Endothelial cell of umbilical vein (primary cell): ENCODE measurements around the gene HUNK.
"Not testable (repeated sequence)": the region's sequence is repeated elsewhere in the genome, so short reads cannot be mapped to it uniquely, and the experiment has no call there.

ENCODE experiments used
- JUN ChIP-seq: IDR thresholded peaks from 2 replicates; pipeline ENCODE4 v1.6.1; 2011; ENCODE audit warnings: borderline replicate concordance, low read depth; ENCODE audit not compliant: insufficient read length, insufficient read depth
- POLR2AphosphoS5 ChIP-seq: IDR thresholded peaks from 2 replicates; pipeline ENCODE4 v1.6.1; 2012; ENCODE audit warnings: low read depth, mild to moderate bottlenecking, control low read depth, low read length, moderate library complexity; ENCODE audit not compliant: insufficient read depth
- TF ChIP-seq, protein P1 (sequence below): IDR thresholded peaks from 2 replicates; pipeline ENCODE4 v1.6.1; 2011; ENCODE audit not compliant: insufficient read depth, insufficient read length
- TF ChIP-seq, protein P2 (sequence below), 2 donors: IDR thresholded peaks; 1 replicate in 1 of 2; 2 replicates in 1 of 2; pipeline ENCODE4 v1.5.1; 2011; ENCODE audit warnings: low read length in 2 of 2, mild to moderate bottlenecking in 2 of 2, moderate library complexity in 2 of 2, control low read depth in 1 of 2, inconsistent platforms in 1 of 2, low read depth in 1 of 2; ENCODE audit not compliant: insufficient read depth in 1 of 2; ENCODE audit errors: extremely low read depth in 1 of 2

GRCh38 chr21:32038751-32039150 lies 165.9 kb downstream of the HUNK start:
- TF ChIP-seq, protein P1, sequence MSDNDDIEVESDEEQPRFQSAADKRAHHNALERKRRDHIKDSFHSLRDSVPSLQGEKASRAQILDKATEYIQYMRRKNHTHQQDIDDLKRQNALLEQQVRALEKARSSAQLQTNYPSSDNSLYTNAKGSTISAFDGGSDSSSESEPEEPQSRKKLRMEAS = not testable (repeated sequence)
- TF ChIP-seq POLR2AphosphoS5, JUN: not testable (repeated sequence)
- TF ChIP-seq, protein P2, sequence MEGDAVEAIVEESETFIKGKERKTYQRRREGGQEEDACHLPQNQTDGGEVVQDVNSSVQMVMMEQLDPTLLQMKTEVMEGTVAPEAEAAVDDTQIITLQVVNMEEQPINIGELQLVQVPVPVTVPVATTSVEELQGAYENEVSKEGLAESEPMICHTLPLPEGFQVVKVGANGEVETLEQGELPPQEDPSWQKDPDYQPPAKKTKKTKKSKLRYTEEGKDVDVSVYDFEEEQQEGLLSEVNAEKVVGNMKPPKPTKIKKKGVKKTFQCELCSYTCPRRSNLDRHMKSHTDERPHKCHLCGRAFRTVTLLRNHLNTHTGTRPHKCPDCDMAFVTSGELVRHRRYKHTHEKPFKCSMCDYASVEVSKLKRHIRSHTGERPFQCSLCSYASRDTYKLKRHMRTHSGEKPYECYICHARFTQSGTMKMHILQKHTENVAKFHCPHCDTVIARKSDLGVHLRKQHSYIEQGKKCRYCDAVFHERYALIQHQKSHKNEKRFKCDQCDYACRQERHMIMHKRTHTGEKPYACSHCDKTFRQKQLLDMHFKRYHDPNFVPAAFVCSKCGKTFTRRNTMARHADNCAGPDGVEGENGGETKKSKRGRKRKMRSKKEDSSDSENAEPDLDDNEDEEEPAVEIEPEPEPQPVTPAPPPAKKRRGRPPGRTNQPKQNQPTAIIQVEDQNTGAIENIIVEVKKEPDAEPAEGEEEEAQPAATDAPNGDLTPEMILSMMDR (IDR thresholded peaks at IDR 0.05; ENCODE audit: extremely low read depth in 1 of 2, insufficient read depth in 1 of 2, low read depth in 1 of 2, low read length in 2 of 2) = not testable (repeated sequence)
